Mesenchymal stem cell (in vitro differentiated cells and primary cell): ENCODE data around the gene CYSLTR2.

ENCODE experiments used
- DNase-seq: peaks from one replicate; pipeline ENCODE4 v3.0.0-alpha.2; 2013
- H2AFZ ChIP-seq: one replicate; pipeline ENCODE4 v1.6.1; 2013; ENCODE audit warnings: low read depth, mild to moderate bottlenecking, control low read depth, inconsistent platforms, low read length, moderate library complexity
- H2AK5ac ChIP-seq: 2 replicates; pipeline ENCODE4 v1.6.1; 2013; ENCODE audit warnings: low read length, moderate library complexity, mild to moderate bottlenecking, inconsistent platforms; ENCODE audit not compliant: severe bottlenecking
- H2BK120ac ChIP-seq: one replicate; pipeline ENCODE4 v1.6.1; 2013; ENCODE audit warnings: low read depth, mild to moderate bottlenecking, inconsistent platforms, low read length, moderate library complexity
- H2BK12ac ChIP-seq, 2 experiments: one replicate each; pipeline ENCODE4 v1.6.1; 2013; ENCODE audit warnings: inconsistent platforms in 2 of 2, low read length in 2 of 2, mild to moderate bottlenecking in 2 of 2, moderate library complexity in 2 of 2, control low read depth in 1 of 2
- H2BK15ac ChIP-seq: one replicate; pipeline ENCODE4 v1.6.1; 2013; ENCODE audit warnings: mild to moderate bottlenecking, low read depth, inconsistent platforms; ENCODE audit not compliant: poor library complexity, severe bottlenecking
- H2BK5ac ChIP-seq: 2 replicates; pipeline ENCODE4 v1.6.1; 2013; ENCODE audit warnings: low read depth, mild to moderate bottlenecking, low read length, control low read depth, inconsistent platforms; ENCODE audit not compliant: poor library complexity, severe bottlenecking
- H3K14ac ChIP-seq, 2 experiments: one replicate each; pipeline ENCODE4 v1.6.1; 2013; ENCODE audit warnings: inconsistent platforms in 2 of 2, low read length in 2 of 2, control low read depth in 1 of 2, mild to moderate bottlenecking in 1 of 2, moderate library complexity in 1 of 2
- H3K18ac ChIP-seq, 2 experiments: one replicate each; pipeline ENCODE4 v1.6.1; 2013; ENCODE audit warnings: inconsistent platforms in 2 of 2, low read length in 2 of 2, control low read depth in 1 of 2, low read depth in 1 of 2, mild to moderate bottlenecking in 1 of 2
- H3K23ac ChIP-seq, 2 experiments: one replicate each; pipeline ENCODE4 v1.6.1; 2013; ENCODE audit warnings: inconsistent platforms in 2 of 2, low read length in 2 of 2, mild to moderate bottlenecking in 2 of 2, moderate library complexity in 2 of 2, control low read depth in 1 of 2
- H3K27ac ChIP-seq: 2 replicates; pipeline ENCODE4 v1.5.1; 2013; ENCODE audit warnings: mild to moderate bottlenecking, moderate library complexity, low read length, control low read depth, inconsistent platforms; ENCODE audit not compliant: poor library complexity, severe bottlenecking
- H3K27me3 ChIP-seq, 2 experiments: 2 replicates each; pipeline versions ENCODE4 v1.6.1 to v1.7.0; 2013; ENCODE audit warnings: low read length in 2 of 2, mild to moderate bottlenecking in 2 of 2, moderate library complexity in 2 of 2, control low read depth in 1 of 2, inconsistent platforms in 1 of 2; ENCODE audit not compliant: control insufficient read depth in 1 of 2, insufficient read depth in 1 of 2
- H3K36me3 ChIP-seq, 2 experiments: 2 replicates each; pipeline versions ENCODE4 v1.6.1 to v1.7.0; 2013; ENCODE audit warnings: low read length in 2 of 2, control low read depth in 1 of 2, inconsistent platforms in 1 of 2, low read depth in 1 of 2, mild to moderate bottlenecking in 1 of 2; ENCODE audit not compliant: insufficient read depth in 2 of 2, control insufficient read depth in 1 of 2
- H3K4ac ChIP-seq, 2 experiments: one replicate each; pipeline ENCODE4 v1.6.1; 2013; ENCODE audit warnings: inconsistent platforms in 2 of 2, low read length in 2 of 2, mild to moderate bottlenecking in 2 of 2, moderate library complexity in 2 of 2, control low read depth in 1 of 2, low read depth in 1 of 2
- H3K4me1 ChIP-seq: 2 replicates; pipeline ENCODE4 v1.6.1; 2013; ENCODE audit warnings: low read depth, low read length, control low read depth; ENCODE audit not compliant: control insufficient read depth, insufficient read depth
- H3K4me2 ChIP-seq: 2 replicates; pipeline ENCODE4 v1.6.1; 2013; ENCODE audit warnings: low read length, mild to moderate bottlenecking, inconsistent platforms; ENCODE audit not compliant: poor library complexity, severe bottlenecking
- H3K4me3 ChIP-seq, 2 experiments: 2 replicates each; pipeline versions ENCODE4 v1.5.1 to v1.7.0; 2013; ENCODE audit warnings: low read length in 2 of 2, mild to moderate bottlenecking in 2 of 2, control low read depth in 1 of 2, low read depth in 1 of 2; ENCODE audit not compliant: insufficient read depth in 1 of 2
- H3K79me1 ChIP-seq: replicated peaks from 2 replicates; pipeline ENCODE4 v1.6.1; 2013; ENCODE audit warnings: mild to moderate bottlenecking, control low read depth, low read length, inconsistent platforms; ENCODE audit not compliant: poor library complexity, severe bottlenecking
- H3K9ac ChIP-seq: 2 replicates; pipeline ENCODE4 v1.7.0; 2013; ENCODE audit warnings: mild to moderate bottlenecking, low read length, moderate library complexity
- H3K9me3 ChIP-seq: 2 replicates; pipeline ENCODE4 v1.7.0; 2013; ENCODE audit warnings: mild to moderate bottlenecking, low read length; ENCODE audit not compliant: control insufficient read depth
- H4K8ac ChIP-seq: one replicate; pipeline ENCODE4 v1.6.1; 2013; ENCODE audit warnings: inconsistent platforms, mild to moderate bottlenecking, low read length, moderate library complexity
- H4K91ac ChIP-seq: one replicate; pipeline ENCODE4 v1.6.1; 2013; ENCODE audit warnings: mild to moderate bottlenecking, low read length, inconsistent platforms
- WGBS: methylation state at CpG from one replicate; pipeline ENCODE4 v1.1.7; 2013; ENCODE audit warnings: mixed read lengths; 5-methylcytosine and 5-hydroxymethylcytosine counted together

Gene CYSLTR2

GRCh38 chr13:48660361-48661076, 6.8 kb downstream of the CYSLTR2 start:
- H3K79me1 ChIP-seq = no peaks in the 10 kb centered on the region
- H3K9me3 ChIP-seq = peaks cover 14% of the 10 kb centered on the region
- H3K18ac ChIP-seq = peak overlapping the region in 1 of 2 experiments; percentile 57
- H2BK15ac ChIP-seq = no peak overlapping the region
- no peak overlapping the region for H2AFZ ChIP-seq
- no peak overlapping the region for H3K27ac ChIP-seq
- no peak overlapping the region for H2BK5ac ChIP-seq
- H3K23ac ChIP-seq = no peak overlapping the region
- H3K9ac ChIP-seq = no peak overlapping the region
- H3K4me1 ChIP-seq = no peaks in the 10 kb centered on the region
- peak; percentile 57 for DNase-seq
- H3K4me2 ChIP-seq = no peak overlapping the region
- H3K36me3 ChIP-seq = no peaks in the 10 kb centered on the region
- H4K91ac ChIP-seq = no peak overlapping the region
- H3K27me3 ChIP-seq = no peaks in the 10 kb centered on the region
- no peak overlapping the region for H2BK120ac ChIP-seq
- H3K4me3 ChIP-seq = no peak overlapping the region
- H4K8ac ChIP-seq = no peak overlapping the region
- 41% methylated on average over 4 of the region's 4 CpGs for WGBS
- no peak overlapping the region for H2BK12ac ChIP-seq
- no peak overlapping the region for H3K14ac ChIP-seq
- H3K4ac ChIP-seq = no peak overlapping the region
- H2AK5ac ChIP-seq = no peak overlapping the region

DNA sequence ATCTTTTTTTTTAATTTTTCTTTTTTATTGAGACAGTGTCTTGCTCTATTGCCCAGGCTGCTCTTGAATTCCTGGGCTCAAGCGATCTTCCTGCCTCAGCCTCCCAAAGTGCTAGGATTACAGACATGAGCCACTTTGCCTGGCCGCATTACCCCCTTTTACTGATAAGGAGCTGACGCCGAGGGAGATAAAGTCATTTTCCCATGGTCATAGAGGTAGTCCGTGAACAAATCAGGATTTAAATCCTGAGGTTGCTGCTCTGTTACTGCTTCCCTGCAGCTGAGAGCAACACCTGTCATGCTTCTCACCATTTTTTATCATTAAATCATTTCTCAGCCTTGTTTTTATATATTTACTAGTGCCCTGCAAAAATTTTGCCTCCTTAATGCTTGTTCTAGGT, 7.4 kb downstream of the CYSLTR2 start:
- Histone ChIP-seq H3K4me3 (no peak overlapping the region), H2BK5ac (no peak overlapping the region), H3K4me1 (no peaks in the 10 kb centered on the region), H4K8ac (no peak overlapping the region), H3K18ac (peak overlapping the region in 1 of 2 experiments; percentile 40), H3K9ac (no peak overlapping the region), H2AFZ (no peak overlapping the region), H3K36me3 (no peaks in the 10 kb centered on the region), H3K4me2 (no peak overlapping the region), H3K9me3 (peaks cover 20% of the 10 kb centered on the region), H2BK15ac (no peak overlapping the region), H2BK120ac (no peak overlapping the region), H3K14ac (peak overlapping the region in 1 of 2 experiments; percentile 15), H3K79me1 (no peaks in the 10 kb centered on the region), H3K4ac (no peak overlapping the region), H3K23ac (no peak overlapping the region), H2AK5ac (no peak overlapping the region), H3K27ac (no peak overlapping the region), H4K91ac (no peak overlapping the region), H2BK12ac (no peak overlapping the region), H3K27me3 (no peaks in the 10 kb centered on the region)
- 78% methylated on average over 5 of the region's 5 CpGs for WGBS
- no peak for DNase-seq

DNA sequence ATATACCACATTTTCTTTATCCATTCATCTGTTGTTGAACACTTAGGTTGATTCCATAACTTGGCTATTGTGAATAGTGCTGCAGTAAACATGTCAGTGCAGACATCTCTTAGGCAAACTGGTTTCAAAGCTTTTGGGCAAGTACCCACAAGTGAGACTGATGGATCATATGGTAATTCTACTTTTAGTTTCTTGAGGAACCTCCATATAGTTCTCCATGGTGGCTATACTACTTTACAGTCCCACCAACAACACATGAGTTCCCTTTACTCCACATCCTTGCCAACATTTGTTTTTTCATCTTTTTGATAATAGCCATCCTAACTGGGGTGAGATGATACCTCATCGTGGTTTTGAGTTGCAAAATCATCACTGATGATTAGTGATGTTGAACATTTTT, 8.5 kb downstream of the CYSLTR2 start:
- DNase-seq = no peak
- Histone ChIP-seq H3K4me2 (no peak overlapping the region), H3K79me1 (no peaks in the 10 kb centered on the region), H3K4ac (no peak overlapping the region), H2BK5ac (no peak overlapping the region), H2AK5ac (no peak overlapping the region), H4K8ac (no peak overlapping the region), H4K91ac (no peak overlapping the region), H2BK120ac (no peak overlapping the region), H3K14ac (no peak overlapping the region), H2AFZ (no peak overlapping the region), H3K9me3 (peaks cover 28% of the 10 kb centered on the region), H3K27me3 (no peaks in the 10 kb centered on the region), H3K9ac (no peak overlapping the region), H3K36me3 (no peaks in the 10 kb centered on the region), H2BK12ac (no peak overlapping the region), H3K4me1 (no peaks in the 10 kb centered on the region), H3K18ac (no peak overlapping the region), H3K23ac (no peak overlapping the region), H3K4me3 (no peak overlapping the region), H2BK15ac (no peak overlapping the region), H3K27ac (no peak overlapping the region)
- WGBS = 88% methylated on average over 1 of the region's 1 CpG

- no peak overlapping the region for H3K14ac ChIP-seq
- H4K8ac ChIP-seq = no peak overlapping the region
- no peaks in the 10 kb centered on the region for H3K79me1 ChIP-seq
- H3K18ac ChIP-seq = no peak overlapping the region
- H2BK5ac ChIP-seq = no peak overlapping the region
- no peak overlapping the region for H2BK120ac ChIP-seq
- H3K27ac ChIP-seq = no peak overlapping the region
- no peaks in the 10 kb centered on the region for H3K4me1 ChIP-seq
- H3K4ac ChIP-seq = no peak overlapping the region
- no peak overlapping the region for H3K9ac ChIP-seq
- 58% methylated on average over 3 of the region's 3 CpGs for WGBS
- H2BK15ac ChIP-seq = no peak overlapping the region
- no peak overlapping the region for H3K23ac ChIP-seq
- H3K9me3 ChIP-seq = peaks cover 38% of the 10 kb centered on the region
- no peak overlapping the region for H2AK5ac ChIP-seq
- no peak for DNase-seq
- H3K4me2 ChIP-seq = no peak overlapping the region
- H4K91ac ChIP-seq = no peak overlapping the region
- no peaks in the 10 kb centered on the region for H3K36me3 ChIP-seq
- no peak overlapping the region for H3K4me3 ChIP-seq
- H3K27me3 ChIP-seq = no peaks in the 10 kb centered on the region
- no peak overlapping the region for H2AFZ ChIP-seq
- H2BK12ac ChIP-seq = no peak overlapping the region
Observed at GRCh38 chr13:48667136-48667535, 13.4 kb downstream of the CYSLTR2 start.
